AG09319 (cell line): Measurements from ENCODE around the gene RABGAP1L.

Experiments
- DNase-seq: peaks from one replicate; pipeline ENCODE4 v3.0.0-alpha.2; 2010; ENCODE audit warnings: low read depth; ENCODE audit errors: extremely low read depth
- TF ChIP-seq, protein P1 (sequence below): IDR thresholded peaks from 2 replicates; pipeline ENCODE4 v1.5.1; 2011; ENCODE audit warnings: low read depth, mild to moderate bottlenecking, inconsistent platforms, low read length, moderate library complexity

Gene RABGAP1L

GRCh38 chr1:174678657-174679056, 519.3 kb downstream of the RABGAP1L start:
- TF ChIP-seq, protein P1, sequence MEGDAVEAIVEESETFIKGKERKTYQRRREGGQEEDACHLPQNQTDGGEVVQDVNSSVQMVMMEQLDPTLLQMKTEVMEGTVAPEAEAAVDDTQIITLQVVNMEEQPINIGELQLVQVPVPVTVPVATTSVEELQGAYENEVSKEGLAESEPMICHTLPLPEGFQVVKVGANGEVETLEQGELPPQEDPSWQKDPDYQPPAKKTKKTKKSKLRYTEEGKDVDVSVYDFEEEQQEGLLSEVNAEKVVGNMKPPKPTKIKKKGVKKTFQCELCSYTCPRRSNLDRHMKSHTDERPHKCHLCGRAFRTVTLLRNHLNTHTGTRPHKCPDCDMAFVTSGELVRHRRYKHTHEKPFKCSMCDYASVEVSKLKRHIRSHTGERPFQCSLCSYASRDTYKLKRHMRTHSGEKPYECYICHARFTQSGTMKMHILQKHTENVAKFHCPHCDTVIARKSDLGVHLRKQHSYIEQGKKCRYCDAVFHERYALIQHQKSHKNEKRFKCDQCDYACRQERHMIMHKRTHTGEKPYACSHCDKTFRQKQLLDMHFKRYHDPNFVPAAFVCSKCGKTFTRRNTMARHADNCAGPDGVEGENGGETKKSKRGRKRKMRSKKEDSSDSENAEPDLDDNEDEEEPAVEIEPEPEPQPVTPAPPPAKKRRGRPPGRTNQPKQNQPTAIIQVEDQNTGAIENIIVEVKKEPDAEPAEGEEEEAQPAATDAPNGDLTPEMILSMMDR, result no peak

GRCh38 chr1:174680101-174680500, 520.8 kb downstream of the RABGAP1L start:
- DNase-seq, result no peak
- TF ChIP-seq, protein P1, result no peak

More at GRCh38 chr1:174678657-174679056, 519.3 kb downstream of the RABGAP1L start:
- no peak for DNase-seq

GRCh38 chr1:174682419-174683008, 523.2 kb downstream of the RABGAP1L start:
- TF ChIP-seq, protein P1, result no peak
- peak; percentile 7 for DNase-seq

DNA sequence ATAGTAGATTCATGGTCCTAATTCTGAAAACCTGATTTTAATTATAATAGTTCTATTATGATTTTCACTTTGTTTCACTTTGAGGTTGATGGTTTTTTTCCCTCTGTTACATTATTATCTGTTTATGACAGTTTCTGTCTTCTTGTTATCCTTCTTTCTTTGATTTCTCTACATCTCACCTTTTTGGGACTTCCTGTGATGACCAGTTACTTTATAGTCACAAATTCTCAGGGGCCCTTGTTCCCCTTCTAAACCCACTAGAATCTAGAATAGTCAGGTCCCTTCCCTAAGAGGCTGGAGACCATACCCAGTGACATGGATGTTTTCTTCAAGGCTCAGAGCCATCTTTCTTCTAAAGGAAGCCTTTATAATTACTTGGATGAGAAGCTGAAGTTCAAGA, 526.9 kb downstream of the RABGAP1L start:
- DNase-seq, result no peak
- TF ChIP-seq, protein P1, result no peak

DNA sequence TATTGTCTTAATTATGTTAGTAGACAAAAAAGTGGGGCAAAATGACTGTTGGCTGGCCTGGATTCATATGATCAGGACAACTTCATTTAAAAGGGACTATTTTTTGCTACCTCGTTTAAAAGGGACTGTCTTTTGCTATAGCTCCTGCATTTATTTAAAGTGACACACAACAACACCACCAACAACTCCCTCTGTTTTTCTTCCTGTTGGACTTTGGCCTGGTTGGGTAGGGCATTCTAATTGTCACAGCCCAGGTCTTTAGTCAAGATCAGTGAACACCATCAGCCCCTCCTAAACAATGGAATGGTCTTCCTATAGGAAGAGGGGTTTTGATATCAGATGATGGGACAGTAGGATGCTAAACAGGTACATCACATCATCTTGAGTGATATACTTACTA, 530.2 kb downstream of the RABGAP1L start:
- TF ChIP-seq, protein P1, result no peak
- DNase-seq, result no peak

DNA sequence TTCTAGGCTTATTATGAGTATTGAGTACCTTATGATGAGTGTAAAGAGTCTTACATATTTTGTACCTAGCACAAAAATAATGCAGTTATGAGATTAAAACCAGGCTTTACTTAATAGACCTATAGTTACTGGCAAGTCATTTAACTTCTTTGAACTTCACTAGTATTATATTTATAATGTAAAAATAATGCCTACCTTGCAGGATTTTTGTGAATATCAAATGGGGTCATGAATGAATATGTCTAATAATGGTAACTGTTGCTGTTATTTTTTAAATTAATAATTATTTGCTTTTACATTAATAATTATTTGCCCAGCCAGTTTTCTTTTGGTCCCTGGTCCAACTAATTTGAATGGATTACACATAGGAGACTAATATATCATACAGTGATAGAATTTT, 530.9 kb downstream of the RABGAP1L start:
- no peak for DNase-seq
- TF ChIP-seq, protein P1, result no peak

DNA sequence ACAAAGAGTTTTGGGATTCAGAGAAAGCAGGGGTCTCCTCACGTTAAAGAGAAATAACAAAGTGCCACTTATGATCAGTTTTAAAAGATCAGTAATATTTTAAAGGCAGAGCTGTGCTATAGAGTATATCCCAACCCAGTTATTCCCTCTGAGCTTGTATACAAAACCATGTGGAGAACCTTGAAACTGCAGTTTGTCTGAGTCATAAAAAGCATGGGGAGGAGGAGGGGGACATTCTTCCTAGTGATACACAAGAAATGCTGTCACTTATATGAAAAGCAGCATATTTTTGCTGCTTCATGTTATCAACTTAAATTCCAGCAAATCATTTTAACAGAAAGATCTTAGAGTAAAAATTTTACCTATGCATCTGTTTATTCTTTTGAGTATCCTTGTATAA, 533.0 kb downstream of the RABGAP1L start:
- DNase-seq, result no peak
- TF ChIP-seq, protein P1, result no peak; the same call in 1 of the 2 replicates
